SJSA1 (cell line): Measurements from ENCODE around the gene DPCD. TPM values are rescaled to one million over a fixed set of nuclear protein-coding genes. Genes with fewer than 3 reads are reported as not detected.

Source experiments
- DNase-seq, 2 experiments: peaks; one replicate each; pipeline ENCODE4 v3.0.0-alpha.2; 2015 to 2020; ENCODE audit warnings: low spot score in 2 of 2, low read depth in 1 of 2
- H3K27ac ChIP-seq: fragments of 250-450 bp; sonication (Bioruptor Pico); 2 replicates; pipeline ENCODE4 v1.5.1; 2020; ENCODE audit warnings: mild to moderate bottlenecking, moderate library complexity
- H3K27me3 ChIP-seq: fragments of 250-450 bp; sonication (Bioruptor Pico); replicated peaks from 2 replicates; pipeline ENCODE4 v1.5.1; 2020; ENCODE audit warnings: mild to moderate bottlenecking, moderate library complexity
- H3K36me3 ChIP-seq: fragments of 250-450 bp; sonication (Bioruptor Pico); 2 replicates; pipeline ENCODE4 v1.5.1; 2020; ENCODE audit warnings: mild to moderate bottlenecking
- H3K4me1 ChIP-seq: fragments of 250-450 bp; sonication (Bioruptor Pico); replicated peaks from 2 replicates; pipeline ENCODE4 v1.6.1; 2021; ENCODE audit warnings: mild to moderate bottlenecking
- H3K4me3 ChIP-seq: fragments of 250-450 bp; sonication (Bioruptor Pico); 2 replicates; pipeline ENCODE4 v1.5.1; 2020; ENCODE audit warnings: mild to moderate bottlenecking
- H3K9me3 ChIP-seq: fragments of 250-450 bp; sonication (Bioruptor Pico); replicated peaks from 2 replicates; pipeline ENCODE4 v1.5.1; 2020; ENCODE audit warnings: mild to moderate bottlenecking
- total RNA-seq: library from RNA; depleted of rRNA; stranded (reverse); fragments of >200 nt; shearing (Covaris generic); gene quantifications from 2 replicates; pipeline ENCODE4 v1.2.3, GENCODE V29; 2014; rRNA removed

Gene DPCD
- total RNA-seq, 1 experiment from 2014 or later, result 34.8 TPM

DNA sequence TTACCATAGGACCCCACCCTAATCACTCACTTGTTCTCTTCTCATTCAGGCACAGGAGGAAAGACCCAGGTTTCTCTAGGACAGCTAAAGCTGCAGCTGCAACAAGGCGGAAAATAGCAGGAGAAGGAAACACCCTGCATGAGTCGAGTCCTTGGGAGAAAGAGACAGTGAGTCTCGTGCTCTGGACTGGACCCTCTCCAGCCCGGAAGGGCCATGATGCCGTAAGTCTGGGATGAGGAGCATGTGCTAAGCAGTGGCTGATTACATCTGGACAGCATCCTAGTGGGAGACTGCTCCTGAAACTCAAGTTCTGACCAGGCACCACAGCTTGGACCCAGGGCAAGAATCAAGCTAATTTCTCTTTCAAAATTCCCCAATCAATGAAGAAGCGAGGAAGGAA lies 67.4 kb downstream of the DPCD start:
- H3K9me3 ChIP-seq, result no peaks in the 10 kb centered on the region
- H3K27ac ChIP-seq, result no peak overlapping the region
- peaks cover 4% of the 10 kb centered on the region; the same call in 1 of the 2 replicates for H3K36me3 ChIP-seq
- H3K4me1 ChIP-seq, result no peaks in the 10 kb centered on the region
- no peaks in the 10 kb centered on the region for H3K27me3 ChIP-seq
- DNase-seq, result no peak
- no peak overlapping the region for H3K4me3 ChIP-seq

DNA sequence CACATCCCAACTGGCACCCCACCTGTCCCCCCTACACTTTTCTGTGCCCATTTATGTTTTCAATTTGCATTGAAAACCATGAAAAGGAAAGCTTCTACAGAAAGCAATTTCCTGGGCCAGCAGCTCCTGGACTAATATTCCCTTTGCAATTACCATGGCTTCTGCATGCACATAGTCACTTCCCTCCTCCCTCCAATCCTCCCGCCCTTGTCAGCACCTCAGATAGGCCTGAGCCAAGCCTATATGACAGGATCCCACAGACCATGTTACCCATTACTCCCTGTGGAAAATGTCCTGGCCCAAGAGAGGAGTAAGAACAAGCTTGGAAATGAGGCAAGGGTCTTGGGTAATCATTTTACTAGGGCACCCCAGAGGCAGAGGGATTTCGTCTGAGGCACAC lies 68.8 kb downstream of the DPCD start:
- no peak overlapping the region for H3K4me3 ChIP-seq
- no peak for DNase-seq
- no peaks in the 10 kb centered on the region for H3K9me3 ChIP-seq
- H3K27ac ChIP-seq, result no peak overlapping the region
- H3K36me3 ChIP-seq, result peaks cover 4% of the 10 kb centered on the region; the same call in 1 of the 2 replicates
- no peaks in the 10 kb centered on the region for H3K4me1 ChIP-seq
- H3K27me3 ChIP-seq, result no peaks in the 10 kb centered on the region

DNA sequence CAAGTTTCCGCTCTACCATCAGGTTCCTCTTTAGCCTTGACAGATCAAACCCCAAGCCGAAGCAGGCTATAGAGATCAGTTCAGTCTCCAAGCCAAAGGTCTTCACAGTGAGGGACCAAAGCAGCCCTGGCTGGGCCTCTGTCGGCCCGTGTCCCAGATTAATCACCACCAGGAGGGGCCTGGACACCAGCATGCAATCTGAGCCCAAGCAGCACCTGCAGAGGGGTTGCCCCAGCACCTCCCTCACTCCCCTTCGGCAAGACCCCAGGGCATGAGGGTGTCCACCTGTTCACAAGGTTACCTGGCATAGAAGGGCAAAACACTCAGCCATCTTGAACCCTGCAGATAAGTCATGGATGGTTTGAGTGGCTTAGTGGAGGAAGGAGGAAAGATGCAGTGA lies 70.9 kb downstream of the DPCD start:
- Histone ChIP-seq H3K9me3 (no peaks in the 10 kb centered on the region), H3K4me3 (no peak overlapping the region), H3K36me3 (peaks cover 15% of the 10 kb centered on the region), H3K27me3 (no peaks in the 10 kb centered on the region), H3K27ac (no peak overlapping the region), H3K4me1 (no peaks in the 10 kb centered on the region)
- no peak for DNase-seq

Other genes with a start within 250 kb of the DPCD start
- gene BTRC, start 234.2 kb upstream of the DPCD start, total RNA-seq, result 11.7 and 13.4 TPM in 2 replicates
- gene POLL, start 64 bp upstream of the DPCD start, total RNA-seq, result 7.2 and 9.8 TPM in 2 replicates
- 14.1 and 14.2 TPM in 2 replicates for gene FBXW4, start 106.8 kb downstream of the DPCD start, total RNA-seq
- gene FGF8, start 187.8 kb downstream of the DPCD start, total RNA-seq, result not detected in 2 replicates
- gene NPM3, start 195.1 kb downstream of the DPCD start, total RNA-seq, result 80.7 and 137 TPM in 2 replicates
- 65.6 and 69.3 TPM in 2 replicates for gene OGA, start 230.1 kb downstream of the DPCD start, total RNA-seq